Muscle of leg (tissue), 11 donors: Measurements from ENCODE around the gene SIGLEC1. TPM values are rescaled to one million over a fixed set of nuclear protein-coding genes. Genes with fewer than 3 reads are reported as not detected.
A peak's percentile ranks its signal among the peaks of the same experiment; 100 is the strongest.

Source experiments
- DNase-seq: peaks from one replicate; pipeline ENCODE4 v3.0.0; 2013
- H3K27ac ChIP-seq: one replicate; pipeline ENCODE4 v1.5.1; 2013; ENCODE audit warnings: mild to moderate bottlenecking, low read length, control low read depth
- H3K27me3 ChIP-seq: one replicate; pipeline ENCODE4 v1.6.1; 2013; ENCODE audit warnings: low read length; ENCODE audit not compliant: control insufficient read depth, insufficient read depth
- H3K36me3 ChIP-seq: one replicate; pipeline ENCODE4 v1.6.1; 2013; ENCODE audit warnings: low read length; ENCODE audit not compliant: control insufficient read depth, insufficient read depth
- H3K4me1 ChIP-seq: one replicate; pipeline ENCODE4 v1.6.1; 2013; ENCODE audit warnings: low read length; ENCODE audit not compliant: control insufficient read depth, insufficient read depth
- H3K4me3 ChIP-seq: one replicate; pipeline ENCODE4 v1.5.1; 2013; ENCODE audit warnings: low read length, control low read depth
- H3K9me3 ChIP-seq: replicated peaks from 2 replicates; pipeline ENCODE4 v1.6.1; 2013; ENCODE audit warnings: low read depth, low read length; ENCODE audit not compliant: control insufficient read depth
- WGBS: methylation state at CpG from one replicate; pipeline ENCODE4 v1.1.5; 2013; ENCODE audit warnings: missing lambda C conversion rate; ENCODE audit not compliant: insufficient coverage; 5-methylcytosine and 5-hydroxymethylcytosine counted together
- polyA plus RNA-seq, 8 donors: library from polyadenylated mRNA; unstranded; fragments of 120-200 nt; gene quantifications; one replicate each; pipeline versions ENCODE4 v1.2.1 to v1.2.3, GENCODE V29; 2013; ENCODE audit warnings: inconsistent platforms in 1 of 8, low replicate concordance in 1 of 8; ENCODE audit not compliant: insufficient read length in 8 of 8, insufficient read depth in 1 of 8
- total RNA-seq: library from RNA; stranded (reverse); fragments of 120-200 nt; gene quantifications from one replicate; pipeline ENCODE4 v1.2.4, GENCODE V29; 2013

SIGLEC1 gene
- total and polyA plus RNA-seq, 9 donors, result 2.1 to 6.2 (median 3.7) TPM

GRCh38 chr20:3693376-3693775 is 19.0 kb downstream of the SIGLEC1 start:
- Histone ChIP-seq H3K4me3 (no peak overlapping the region), H3K27ac (no peak overlapping the region), H3K9me3 (no peaks in the 10 kb centered on the region), H3K36me3 (peaks cover 3% of the 10 kb centered on the region), H3K4me1 (peaks cover 38% of the 10 kb centered on the region), H3K27me3 (no peaks in the 10 kb centered on the region)
- no peak for DNase-seq
- whole genome bisulfite sequencing, result 88% methylated on average over 12 of the region's 13 CpGs

GRCh38 chr20:3692706-3693294 is 19.6 kb downstream of the SIGLEC1 start:
- WGBS, result 86% methylated on average over 23 of the region's 23 CpGs

GRCh38 chr20:3691897-3692296 is 20.5 kb downstream of the SIGLEC1 start:
- no peak for DNase-seq
- no peaks in the 10 kb centered on the region for H3K27me3 ChIP-seq
- H3K36me3 ChIP-seq, result peaks cover 3% of the 10 kb centered on the region
- no peak overlapping the region for H3K4me3 ChIP-seq
- WGBS, result 82% methylated on average over 9 of the region's 9 CpGs
- H3K4me1 ChIP-seq, result peaks cover 38% of the 10 kb centered on the region
- H3K27ac ChIP-seq, result no peak overlapping the region
- no peaks in the 10 kb centered on the region for H3K9me3 ChIP-seq

More at GRCh38 chr20:3692706-3693294, 19.6 kb downstream of the SIGLEC1 start:
- Histone ChIP-seq H3K36me3 (peaks cover 3% of the 10 kb centered on the region), H3K4me3 (no peak overlapping the region), H3K27ac (no peak overlapping the region), H3K4me1 (peaks cover 38% of the 10 kb centered on the region), H3K27me3 (no peaks in the 10 kb centered on the region), H3K9me3 (no peaks in the 10 kb centered on the region)
- no peak for DNase-seq

- no peaks in the 10 kb centered on the region for H3K27me3 ChIP-seq
- peaks cover 38% of the 10 kb centered on the region for H3K4me1 ChIP-seq
- H3K36me3 ChIP-seq, result peaks cover 3% of the 10 kb centered on the region
- H3K9me3 ChIP-seq, result no peaks in the 10 kb centered on the region
- 90% methylated on average over 16 of the region's 16 CpGs for WGBS
- no peak overlapping the region for H3K4me3 ChIP-seq
- DNase-seq, result no peak
- H3K27ac ChIP-seq, result no peak overlapping the region
Measured at GRCh38 chr20:3691306-3691705, 21.1 kb downstream of the SIGLEC1 start.

- Histone ChIP-seq H3K9me3 (no peaks in the 10 kb centered on the region), H3K36me3 (peaks cover 3% of the 10 kb centered on the region), H3K27ac (no peak overlapping the region), H3K27me3 (no peaks in the 10 kb centered on the region), H3K4me1 (peaks cover 47% of the 10 kb centered on the region), H3K4me3 (no peak overlapping the region)
- DNase-seq, result no peak
- 100% methylated on average over 1 of the region's 3 CpGs for WGBS
Measured at GRCh38 chr20:3690413-3690812, 22.0 kb downstream of the SIGLEC1 start.

GRCh38 chr20:3689978-3690377 is 22.4 kb downstream of the SIGLEC1 start:
- Histone ChIP-seq H3K36me3 (peaks cover 3% of the 10 kb centered on the region), H3K27ac (no peak overlapping the region)
- WGBS, result 74% methylated on average over 4 of the region's 11 CpGs

GRCh38 chr20:3687655-3688054 is 24.7 kb downstream of the SIGLEC1 start:
- Histone ChIP-seq H3K36me3 (no peaks in the 10 kb centered on the region), H3K4me1 (peaks cover 53% of the 10 kb centered on the region), H3K4me3 (no peak overlapping the region), H3K27ac (peak overlapping the region; percentile 91), H3K9me3 (no peaks in the 10 kb centered on the region), H3K27me3 (peaks cover under 1% of the 10 kb centered on the region)
- peak; percentile 92 for DNase-seq
- no CpG with 5 or more reads among the region's 2 CpGs for WGBS

More at GRCh38 chr20:3689978-3690377, 22.4 kb downstream of the SIGLEC1 start:
- no peak overlapping the region for H3K4me3 ChIP-seq
- H3K9me3 ChIP-seq, result no peaks in the 10 kb centered on the region
- no peak for DNase-seq
- H3K27me3 ChIP-seq, result no peaks in the 10 kb centered on the region
- H3K4me1 ChIP-seq, result peaks cover 52% of the 10 kb centered on the region

GRCh38 chr20:3686867-3687321 is 25.5 kb downstream of the SIGLEC1 start:
- Histone ChIP-seq H3K4me3 (no peak overlapping the region), H3K27me3 (peaks cover 6% of the 10 kb centered on the region), H3K4me1 (peaks cover 58% of the 10 kb centered on the region), H3K9me3 (no peaks in the 10 kb centered on the region), H3K36me3 (no peaks in the 10 kb centered on the region), H3K27ac (peak overlapping the region; percentile 92)
- 13% methylated on average over 2 of the region's 9 CpGs for WGBS
- peak; percentile 99 for DNase-seq

GRCh38 chr20:3686421-3686820 is 26.0 kb downstream of the SIGLEC1 start:
- H3K4me1 ChIP-seq, result peaks cover 62% of the 10 kb centered on the region
- 40% methylated on average over 1 of the region's 7 CpGs for WGBS
- H3K27ac ChIP-seq, result peak overlapping the region; percentile 92

GRCh38 chr20:3685341-3685740 is 27.1 kb downstream of the SIGLEC1 start:
- no peak for DNase-seq
- Histone ChIP-seq H3K27me3 (peaks cover 21% of the 10 kb centered on the region), H3K4me1 (peaks cover 73% of the 10 kb centered on the region), H3K36me3 (no peaks in the 10 kb centered on the region), H3K4me3 (no peak overlapping the region), H3K27ac (no peak overlapping the region), H3K9me3 (no peaks in the 10 kb centered on the region)
- 47% methylated on average over 4 of the region's 7 CpGs for WGBS

More at GRCh38 chr20:3686421-3686820, 26.0 kb downstream of the SIGLEC1 start:
- no peak overlapping the region for H3K4me3 ChIP-seq
- no peaks in the 10 kb centered on the region for H3K9me3 ChIP-seq
- DNase-seq, result peak; percentile 83
- no peaks in the 10 kb centered on the region for H3K36me3 ChIP-seq
- H3K27me3 ChIP-seq, result peaks cover 10% of the 10 kb centered on the region
